CD4-positive, alpha-beta T cell treated with Interferon gamma for 1 hour (primary cell): ENCODE data around the gene BEAN1.
A peak's percentile ranks its signal among the peaks of the same experiment; 100 is the strongest.
"Not testable (repeated sequence)": the region's sequence is repeated elsewhere in the genome, so short reads cannot be mapped to it uniquely, and the experiment has no call there.

Source experiments
- DNase-seq: peaks from one replicate; pipeline ENCODE4 v3.0.0-alpha.2; 2020

BEAN1 gene

DNA sequence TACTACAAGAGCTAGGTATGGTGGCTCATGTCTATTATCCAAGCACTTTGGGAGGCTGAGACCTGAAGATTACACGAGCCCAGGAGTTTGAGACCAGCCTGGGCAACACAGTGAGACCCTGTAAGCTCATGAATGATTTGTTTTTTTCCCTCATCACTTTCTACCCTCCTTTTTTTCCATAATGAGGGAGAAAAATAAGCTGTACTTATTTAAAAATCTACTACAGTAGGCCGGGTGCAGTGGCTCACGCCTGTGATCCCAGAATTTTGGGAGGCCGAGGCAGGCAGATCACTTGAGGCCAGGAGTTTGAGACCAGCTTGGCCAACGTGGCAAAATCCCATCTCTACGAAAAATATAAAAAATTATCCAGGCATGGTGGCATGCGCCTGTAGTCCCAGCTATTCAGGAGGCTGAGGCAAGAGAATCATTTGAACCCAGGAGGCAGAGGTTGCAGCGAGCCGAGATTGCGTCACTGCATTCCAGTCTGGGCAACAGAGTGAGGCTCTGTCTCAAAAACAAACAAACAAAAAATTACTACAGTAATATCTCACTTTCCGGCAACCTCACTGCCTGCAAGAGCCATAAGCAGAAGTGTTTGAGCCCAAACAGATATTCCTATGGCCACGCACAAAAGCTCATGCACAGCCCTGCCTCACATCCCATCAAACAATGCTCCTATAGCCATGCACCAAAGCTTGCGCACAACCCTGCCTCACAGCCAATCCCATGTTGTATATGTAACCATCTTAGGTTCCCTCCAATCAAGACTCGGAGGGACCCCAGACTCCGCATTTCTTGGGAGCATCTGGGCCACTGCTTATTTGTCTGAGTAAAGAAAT is 85.4 kb downstream of the BEAN1 start:
- no peak for DNase-seq

DNA sequence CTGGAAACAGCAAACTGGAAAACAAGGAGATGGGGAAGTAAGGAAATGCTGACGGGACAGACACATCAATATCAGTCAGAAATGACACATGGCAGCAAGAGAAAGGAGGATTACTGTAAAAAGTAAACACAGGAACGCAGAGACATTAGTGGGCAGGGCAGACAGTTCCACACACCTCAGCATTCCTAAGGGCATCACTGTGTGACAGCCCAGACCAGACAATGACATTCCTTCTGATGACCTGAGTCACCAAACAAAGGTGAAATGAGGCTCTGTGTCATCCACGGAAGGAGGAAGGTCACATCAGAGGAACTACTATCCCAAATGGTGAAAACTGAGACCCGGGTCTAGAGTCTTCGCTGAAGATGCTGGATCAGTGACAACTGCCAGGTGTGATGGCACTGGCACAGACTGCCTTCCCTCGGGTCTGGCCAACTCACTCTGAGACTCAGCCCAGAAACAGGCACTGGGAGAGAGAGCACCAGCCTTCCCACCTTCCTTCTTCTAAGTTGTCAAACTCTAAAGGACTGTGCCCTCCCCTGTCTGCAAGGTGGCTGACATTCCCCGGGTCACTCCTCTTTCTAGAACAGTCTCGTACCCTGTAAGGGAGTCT is 86.1 kb downstream of the BEAN1 start:
- DNase-seq: no peak

DNA sequence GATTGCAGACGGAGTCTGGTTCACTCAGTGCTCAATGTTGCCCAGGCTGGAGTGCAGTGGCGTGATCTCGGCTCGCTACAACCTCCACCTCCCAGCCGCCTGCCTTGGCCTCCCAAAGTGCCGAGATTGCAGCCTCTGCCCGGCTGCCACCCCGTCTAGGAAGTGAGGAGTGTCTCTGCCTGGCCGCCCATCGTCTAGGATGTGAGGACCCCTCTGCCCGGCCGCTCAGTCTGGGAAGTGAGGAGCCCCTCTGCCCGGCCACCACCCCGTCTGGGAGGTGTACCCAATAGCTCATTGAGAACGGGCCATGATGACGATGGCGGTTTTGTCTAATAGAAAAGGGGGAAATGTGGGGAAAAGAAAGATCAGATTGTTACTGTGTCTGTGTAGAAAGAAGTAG is 87.3 kb downstream of the BEAN1 start:
- DNase-seq: not testable (repeated sequence)

DNA sequence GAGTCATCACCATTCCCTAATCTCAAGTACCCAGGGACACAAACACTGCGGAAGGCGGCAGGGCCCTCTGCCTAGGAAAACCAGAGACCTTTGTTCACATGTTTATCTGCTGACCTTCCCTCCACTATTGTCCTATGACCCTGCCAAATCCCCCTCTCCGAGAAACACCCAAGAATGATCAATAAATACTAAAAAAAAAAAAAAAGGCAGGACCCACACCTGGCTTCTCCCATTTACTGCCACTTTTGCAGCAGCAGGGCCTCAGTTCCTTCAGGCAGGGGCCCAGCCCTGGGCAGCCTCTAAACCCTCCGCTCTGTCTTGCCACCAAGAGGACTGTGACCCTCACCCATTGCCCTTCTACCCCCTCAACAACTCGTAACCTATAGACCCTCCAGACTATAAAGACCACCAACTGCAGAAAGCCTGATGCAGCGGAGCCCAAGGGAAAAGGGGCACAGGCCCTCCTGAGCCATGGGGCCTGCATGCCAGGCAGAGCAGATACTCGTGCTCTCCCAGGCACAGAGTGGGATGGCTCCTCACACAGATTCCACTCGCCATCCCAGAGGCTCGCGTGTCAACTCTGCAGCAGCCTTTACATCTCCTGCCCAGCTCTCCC is 88.0 kb downstream of the BEAN1 start:
- DNase-seq: not testable (repeated sequence)

DNA sequence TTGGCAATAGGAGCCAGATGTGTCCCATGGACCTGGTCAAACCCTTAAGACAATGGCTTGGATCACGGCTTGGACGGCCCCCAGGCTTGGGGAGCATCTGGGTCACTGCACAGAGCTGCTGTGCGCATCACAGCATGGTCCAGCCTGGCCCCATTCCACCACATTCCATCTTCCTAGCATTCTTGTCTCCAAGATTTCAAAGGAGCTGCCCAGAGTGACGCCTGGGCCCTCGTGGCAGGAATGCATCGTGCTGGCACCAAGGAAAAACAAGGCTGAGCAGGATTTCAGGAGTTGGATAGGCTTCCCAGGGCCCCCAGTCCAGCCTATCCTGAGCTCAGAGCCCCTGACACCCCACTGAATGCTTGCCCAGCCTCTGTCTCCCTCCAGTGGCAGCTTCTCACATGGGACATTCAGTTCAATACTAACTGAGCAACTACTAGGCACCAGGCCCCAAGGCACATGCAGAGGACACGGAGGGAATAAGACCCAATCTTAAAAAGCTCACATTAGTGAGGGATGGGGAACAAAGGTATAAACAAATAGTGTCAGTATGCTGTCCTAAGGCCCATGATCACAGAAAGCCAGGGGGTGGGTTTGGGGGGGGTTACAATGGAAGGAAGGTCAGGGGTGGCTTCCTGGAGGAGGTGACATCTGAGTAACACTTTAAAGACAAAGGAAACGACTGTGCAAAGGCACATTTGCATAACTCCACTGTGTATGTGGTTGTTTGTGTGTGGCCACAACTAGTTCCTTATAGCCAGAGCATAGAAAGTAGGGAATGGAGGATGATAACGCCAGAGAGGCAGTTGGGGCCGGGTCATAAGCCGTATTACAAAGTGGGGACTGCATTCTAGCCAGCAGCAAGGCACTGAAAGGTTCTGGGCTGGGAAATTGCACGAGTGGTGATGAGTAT is 88.8 kb downstream of the BEAN1 start:
- DNase-seq: peak; percentile 43

DNA sequence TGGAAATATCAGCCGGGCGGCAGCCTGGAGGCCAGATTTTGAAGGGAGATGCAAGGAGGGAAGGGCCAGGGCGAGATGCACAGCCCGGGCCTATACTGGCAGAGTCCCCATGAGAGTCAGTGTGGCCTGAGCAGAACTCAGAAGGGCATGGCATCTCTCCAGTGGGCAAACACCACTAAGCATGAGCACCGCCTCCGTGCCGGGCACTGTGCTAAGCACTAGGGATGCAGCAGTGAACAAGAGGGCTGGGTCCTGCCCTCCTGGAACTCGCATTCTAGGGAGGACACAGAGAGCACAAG is 89.4 kb downstream of the BEAN1 start:
- DNase-seq: no peak

DNA sequence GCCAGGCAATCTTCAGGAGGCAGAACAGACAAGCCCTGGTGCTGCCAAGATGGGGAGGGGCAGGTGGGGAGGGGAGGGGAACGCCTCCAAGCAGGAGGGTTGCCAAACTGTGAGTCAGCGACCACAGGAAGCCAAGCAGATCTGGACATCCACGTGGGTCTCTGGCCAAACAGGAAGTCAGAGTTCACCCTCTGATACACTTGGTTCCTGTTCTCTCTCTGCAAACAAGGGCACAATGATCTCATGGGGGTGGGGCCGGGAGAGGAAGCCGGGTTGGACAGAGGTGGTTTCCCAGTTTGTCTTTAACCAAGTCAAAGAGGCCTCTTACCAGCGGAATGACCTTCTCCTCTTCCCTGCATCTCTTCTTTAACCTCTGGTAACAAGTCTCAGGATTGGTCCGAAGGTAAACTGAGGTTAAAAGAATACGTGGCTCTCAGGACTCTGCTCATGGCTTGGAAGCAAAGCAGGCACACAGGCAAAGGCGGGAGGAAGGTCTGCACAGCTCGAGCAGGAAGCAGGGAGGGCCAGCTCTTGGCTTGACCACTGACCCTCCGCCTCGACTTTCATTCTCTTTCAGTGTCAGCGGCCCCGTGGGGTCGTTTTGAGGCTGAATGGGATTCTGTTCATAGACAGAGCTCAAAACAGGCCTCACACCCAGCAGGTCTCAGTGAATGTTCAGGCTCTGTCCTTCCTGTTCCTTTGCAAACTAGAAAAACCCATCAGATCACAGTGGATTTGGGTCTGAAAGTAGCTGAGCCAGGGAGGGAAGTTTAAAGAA is 89.9 kb downstream of the BEAN1 start:
- DNase-seq: peak; percentile 94

DNA sequence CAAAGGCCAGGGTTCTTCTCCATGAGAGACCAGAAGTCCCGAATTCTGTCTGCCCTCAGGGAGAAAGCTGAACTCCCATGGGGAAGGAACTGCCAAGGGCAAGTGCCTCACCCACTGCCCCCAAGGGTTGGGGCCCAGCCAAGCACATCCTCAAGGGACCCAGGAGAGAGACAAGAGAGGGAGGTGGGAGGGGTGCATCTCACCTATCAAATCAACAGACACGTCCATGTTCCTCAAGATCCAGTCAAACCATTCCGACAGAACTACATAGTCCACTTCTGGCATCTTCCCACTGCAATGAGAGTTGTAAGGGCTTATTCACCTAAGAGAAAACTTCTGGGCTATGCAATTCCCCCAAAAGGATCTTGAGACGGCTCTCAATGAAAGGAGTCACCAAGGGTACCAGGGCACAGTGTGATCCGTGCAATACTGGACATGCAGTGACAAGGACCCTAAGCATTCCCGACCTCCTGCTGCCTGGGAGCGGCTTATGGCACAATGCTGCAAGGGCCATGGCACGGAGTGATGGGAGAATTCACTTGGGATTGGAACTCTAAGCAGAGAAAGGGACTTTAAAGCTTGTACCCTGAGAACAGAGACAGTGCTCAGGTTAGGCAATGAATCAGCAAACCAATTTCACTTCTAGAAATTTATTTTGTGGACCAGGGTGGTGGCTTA is 90.6 kb downstream of the BEAN1 start:
- no peak for DNase-seq

DNA sequence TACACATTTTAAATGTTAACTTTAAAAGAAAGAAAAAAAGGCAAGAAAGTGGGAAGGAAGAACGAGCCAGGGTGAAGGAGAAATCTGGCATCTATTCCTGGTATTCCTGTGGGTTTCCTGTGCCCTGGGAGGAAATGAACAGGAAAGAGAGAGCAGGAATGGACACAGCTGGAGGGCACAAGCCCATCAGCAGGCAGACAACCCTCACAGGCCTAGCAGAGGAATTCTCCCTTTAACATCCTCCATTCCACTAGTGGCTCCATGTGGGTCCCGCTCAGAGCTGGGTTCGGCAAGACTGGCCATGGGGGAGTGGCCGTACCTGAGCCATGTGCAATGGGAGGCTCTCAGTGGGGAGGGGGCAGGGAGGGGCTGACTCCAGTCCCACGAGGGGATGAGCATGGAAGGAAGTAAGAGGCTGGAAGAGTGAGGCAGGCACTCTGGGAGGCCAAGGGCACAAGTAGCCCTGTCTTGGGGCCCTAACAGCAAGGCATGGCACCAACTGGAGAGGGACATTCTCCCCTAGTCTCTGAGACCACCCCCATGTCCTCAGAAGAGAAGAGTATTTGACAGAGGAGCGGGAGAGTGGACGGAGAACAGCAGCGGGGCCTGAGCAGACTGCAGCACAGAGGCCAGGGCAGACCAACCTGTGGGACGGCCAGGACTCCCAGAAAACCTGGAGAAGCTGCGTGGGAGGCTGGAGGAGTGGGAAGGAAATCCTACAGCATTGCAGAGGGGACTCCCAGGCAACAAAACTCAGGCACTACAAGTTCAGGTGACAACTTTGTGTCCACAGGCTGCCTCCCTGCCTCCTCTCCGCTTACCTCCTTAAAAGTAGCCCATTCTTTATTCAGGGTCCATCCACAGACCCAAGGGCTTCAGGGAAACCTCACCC is 92.6 kb downstream of the BEAN1 start:
- DNase-seq: no peak

DNA sequence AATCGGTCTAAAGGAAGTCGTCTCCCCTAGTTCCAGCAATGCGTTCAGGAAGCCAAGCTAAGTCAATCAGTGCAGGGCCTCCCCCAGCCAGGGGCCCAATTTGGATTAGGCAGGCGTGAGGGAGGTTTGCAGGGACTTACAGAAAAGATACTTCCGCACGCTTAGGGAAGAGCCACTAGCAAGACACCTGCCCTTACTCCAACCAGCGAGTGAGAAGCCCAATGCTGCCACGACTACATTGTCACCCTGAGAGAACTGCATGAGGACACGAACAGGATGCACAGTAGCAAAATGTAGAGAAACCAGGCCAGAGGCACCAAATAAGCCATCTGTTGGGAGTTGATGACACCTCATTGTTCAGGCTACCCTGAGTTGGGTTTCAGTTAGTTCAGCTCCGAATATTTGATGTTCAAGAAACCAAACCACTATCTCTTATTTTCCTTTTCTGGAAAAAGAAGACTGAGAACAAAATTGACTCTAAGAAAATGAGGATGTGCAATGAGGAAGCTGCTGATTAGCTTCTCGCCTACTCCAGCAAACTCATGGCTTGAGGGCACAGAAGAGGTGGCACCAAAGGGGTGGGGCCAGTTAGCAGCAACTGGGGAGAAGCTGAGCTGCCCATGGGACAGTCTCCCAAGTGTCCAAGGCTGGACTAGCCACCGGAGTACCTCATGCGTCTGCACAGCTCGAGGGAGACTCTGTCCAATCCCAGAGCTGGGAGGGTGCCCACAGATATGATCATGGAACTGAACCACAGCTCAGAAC is 93.5 kb downstream of the BEAN1 start:
- DNase-seq: peak; percentile 56

DNA sequence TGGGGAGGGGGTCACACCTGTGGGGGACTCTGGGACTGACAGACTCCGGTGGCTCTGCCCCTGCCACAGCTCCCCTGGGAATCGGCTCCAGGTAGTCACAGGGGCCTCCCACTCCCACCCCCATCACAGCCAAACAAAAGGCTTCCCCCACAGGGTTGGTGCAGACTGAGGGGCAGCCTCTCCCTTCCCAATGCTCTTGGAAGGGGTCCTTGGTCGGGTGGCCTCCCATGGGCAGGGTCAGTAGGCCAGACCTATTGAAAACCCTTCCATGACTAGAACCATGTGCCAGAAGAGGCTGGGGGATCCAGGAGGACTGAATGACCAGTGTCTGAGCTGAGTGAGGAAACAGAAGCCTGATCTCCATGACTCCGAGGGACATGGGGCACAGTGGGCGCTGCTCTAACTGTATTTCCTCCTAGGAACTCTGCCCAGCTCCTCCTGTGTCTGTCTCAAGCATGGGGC is 94.2 kb downstream of the BEAN1 start:
- DNase-seq: no peak

DNA sequence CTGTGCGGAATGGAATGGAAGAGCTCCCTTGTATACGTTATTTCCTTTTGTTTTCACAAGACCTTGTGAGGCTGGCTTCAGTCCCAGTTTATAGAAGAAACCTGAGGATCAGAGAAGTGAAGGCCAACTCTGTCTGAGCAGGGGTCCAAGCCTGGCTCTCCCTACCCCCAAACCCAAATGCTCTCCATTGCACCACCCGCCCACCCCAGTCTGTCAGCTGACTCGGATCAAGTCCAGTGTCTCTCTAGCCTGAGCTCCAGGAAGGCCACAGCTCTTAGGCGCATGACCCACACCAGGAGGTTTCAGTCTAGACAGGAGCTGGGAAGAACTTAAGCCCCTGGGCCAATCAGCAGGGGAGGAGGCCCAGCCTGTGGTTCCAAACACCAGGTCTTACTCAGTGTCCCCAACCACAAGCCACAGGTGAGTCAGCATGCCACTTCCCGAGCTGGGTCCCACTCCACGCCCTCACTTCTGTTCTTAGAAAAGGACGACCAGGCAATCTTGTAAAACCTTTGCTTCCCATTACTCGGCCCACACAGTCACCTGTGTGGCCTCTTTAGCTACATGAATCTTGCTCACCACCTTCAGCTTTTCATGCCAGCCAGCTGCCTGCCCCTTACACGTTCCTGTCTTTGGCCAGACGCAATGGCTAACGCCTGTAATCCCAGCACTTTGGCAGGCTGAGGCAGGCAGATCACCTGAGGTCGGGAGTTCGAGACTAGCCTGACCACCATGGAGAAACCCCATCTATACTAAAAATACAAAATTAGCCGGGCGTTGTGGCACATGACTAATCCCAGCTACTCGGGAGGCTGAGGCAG is 95.1 kb downstream of the BEAN1 start:
- DNase-seq: peak; percentile 78

DNA sequence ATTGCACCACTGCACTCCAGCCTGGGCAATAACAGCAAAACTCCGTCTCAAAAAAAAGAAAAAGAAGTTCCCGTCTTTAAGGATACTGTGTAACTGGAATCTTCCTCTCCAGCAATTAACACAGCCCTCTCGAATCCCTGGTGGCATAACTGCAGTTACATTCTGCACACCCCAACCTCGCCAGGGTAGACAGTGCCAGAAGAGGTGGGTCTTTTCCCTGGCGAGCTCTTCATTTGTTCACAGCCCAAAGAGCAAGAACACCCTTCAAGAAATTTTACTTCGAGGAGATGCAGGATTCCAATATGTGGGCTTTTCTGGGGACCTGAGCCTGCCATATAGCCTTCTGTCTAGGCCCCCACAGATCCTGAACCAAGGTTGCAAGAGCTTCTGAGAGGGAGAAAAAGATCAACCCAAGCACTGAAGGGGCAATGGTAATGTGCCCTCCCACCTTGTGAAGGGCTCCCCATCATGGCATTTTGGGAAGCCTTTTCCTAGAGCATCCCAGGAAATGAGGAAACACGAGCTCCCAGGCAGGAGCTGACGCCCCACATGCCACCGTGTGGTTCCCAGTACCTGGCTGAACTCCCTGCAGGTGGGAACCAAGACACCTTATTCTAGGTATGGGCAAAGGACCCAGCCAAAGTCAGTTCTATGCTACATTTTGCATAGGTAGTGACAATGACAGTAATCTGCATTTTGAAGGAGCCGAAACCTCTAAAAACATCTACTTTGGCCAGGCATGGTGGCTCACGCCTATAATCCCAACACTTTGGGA is 95.9 kb downstream of the BEAN1 start:
- no peak for DNase-seq

DNA sequence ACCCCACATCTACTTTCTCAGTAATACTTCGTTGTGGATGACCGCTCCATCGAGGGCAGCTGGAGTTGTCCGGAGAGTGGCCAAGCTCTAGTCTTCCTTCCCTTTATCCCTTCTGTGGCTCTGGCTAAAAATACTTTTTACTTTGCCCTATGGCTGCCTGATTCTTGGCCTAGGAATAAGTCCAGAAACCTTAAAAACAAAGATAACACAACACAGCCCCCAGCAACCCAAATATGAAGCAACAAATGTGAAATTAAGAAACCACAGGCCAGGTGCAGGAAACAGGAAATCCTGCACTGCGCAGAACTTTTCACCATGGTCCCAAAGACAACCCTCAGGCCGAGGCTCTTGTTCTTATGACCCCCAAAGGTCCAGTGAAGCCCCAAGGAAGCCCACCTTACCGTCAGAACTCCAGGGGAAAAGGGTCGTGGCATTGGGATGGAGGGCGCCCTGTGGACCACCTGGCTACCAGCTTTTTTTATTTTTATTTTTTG is 96.8 kb downstream of the BEAN1 start:
- DNase-seq: peak; percentile 51

DNA sequence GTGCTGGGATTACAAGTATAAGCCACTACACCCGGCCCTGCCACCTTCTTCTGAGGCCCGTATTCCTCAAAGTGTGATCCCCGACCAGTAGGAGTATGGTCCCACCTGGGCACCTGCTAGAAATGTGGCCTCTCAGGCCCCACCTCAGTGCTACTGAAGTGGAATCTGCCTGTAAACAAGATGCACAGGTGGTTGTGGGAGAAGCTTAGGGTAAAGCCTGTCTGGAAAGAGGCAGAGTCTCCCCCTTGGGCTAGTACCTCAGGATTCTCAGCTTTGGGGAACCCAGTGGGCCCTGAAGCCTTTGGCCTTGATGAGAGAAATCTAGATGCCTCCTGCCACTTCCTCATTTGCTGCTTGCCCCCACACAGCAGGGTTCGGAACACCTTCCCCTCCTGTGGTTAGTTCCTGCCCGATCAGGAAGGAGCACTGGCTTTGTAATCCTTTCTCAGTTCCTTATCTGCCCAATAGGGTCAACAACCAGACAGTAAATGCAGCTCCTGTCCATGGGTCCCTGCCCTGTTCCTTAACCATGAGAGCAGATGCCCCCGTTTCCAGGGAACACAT is 97.6 kb downstream of the BEAN1 start:
- peak; percentile 83 for DNase-seq

DNA sequence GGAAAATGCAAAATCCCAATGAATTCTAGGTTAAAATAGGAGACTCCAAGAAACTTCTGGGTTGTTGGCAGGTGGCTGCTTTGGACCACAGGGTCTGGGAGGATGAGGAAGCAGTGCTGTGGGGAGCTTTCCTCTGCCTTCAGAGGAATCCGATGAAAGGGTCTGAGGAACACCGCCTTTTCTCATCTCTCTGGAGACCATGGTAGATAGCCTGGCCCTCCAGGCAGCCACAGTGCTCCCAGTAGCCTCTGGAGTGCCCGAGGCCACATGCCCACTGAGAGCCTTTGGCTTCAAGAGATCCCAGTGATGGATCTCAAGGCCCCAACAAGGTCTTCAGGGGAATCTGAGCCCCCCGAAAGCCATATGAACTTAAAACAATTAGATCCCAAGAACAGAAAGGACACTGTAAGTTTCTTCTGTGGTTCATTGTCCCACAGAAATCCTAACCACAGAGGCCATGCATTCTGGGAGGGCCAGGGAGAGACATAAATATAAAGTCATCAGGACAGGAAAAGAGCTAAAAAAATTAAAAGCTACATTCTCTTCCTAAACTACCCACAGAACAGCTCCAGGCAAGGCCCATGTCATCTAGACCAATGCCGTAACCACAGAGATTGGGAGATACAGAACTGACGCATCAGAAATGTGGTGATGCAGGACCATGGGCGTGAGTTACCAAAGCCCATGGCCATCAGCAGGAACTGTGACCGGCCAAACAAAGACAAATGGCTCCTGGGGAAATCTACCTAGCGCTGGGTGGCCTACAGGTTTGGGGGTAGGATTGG is 98.5 kb downstream of the BEAN1 start:
- peak; percentile 52 for DNase-seq

DNA sequence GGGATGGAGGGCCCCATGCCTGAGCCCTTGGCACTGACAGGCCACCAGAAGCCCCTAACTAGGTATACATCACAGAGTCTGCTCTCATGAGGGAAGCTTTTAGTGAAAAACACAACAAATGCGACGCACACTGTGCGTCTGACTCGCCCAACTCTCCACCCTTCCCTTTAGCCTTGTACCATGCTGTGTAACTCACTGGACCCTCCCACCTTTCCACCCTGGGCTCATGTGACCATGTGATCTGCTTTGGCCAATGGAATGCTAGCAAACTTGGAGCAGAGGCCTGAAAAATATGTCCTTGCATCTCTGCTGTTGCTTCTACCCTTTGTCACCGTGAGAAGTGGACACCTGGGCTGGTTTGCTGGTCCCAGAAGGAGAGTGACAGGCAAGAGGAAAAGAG is 101.2 kb downstream of the BEAN1 start:
- no peak for DNase-seq
